NCI-H2081 treated with DMSO at 0.1 percent for 48 hours (cell line): Measurements from ENCODE around the gene KRT15.

Experiments used
- DNase-seq: peaks from one replicate; lab custom pipeline; 2025; lab: John Stamatoyannopoulos, UW

KRT15 gene

DNA sequence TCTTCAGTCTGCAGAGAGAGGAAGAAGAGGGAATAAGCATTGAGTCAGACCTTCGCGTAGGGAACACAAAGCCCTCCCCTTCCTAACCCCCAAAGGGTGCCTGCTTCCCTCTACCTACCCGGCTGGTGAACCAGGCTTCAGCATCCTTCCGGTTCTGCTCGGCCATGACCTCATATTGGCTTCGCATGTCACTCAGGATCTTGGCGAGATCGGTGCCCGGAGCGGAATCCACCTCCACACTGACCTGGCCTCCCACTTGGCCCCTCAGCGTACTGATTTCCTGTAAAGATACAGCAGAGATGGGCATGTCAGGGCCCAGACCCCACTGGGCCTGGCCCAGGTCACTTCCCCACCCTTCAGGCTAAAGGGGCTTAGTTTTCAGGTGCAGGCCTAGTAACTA, 5.6 kb upstream of the KRT15 start:
- DNase-seq: no peak

DNA sequence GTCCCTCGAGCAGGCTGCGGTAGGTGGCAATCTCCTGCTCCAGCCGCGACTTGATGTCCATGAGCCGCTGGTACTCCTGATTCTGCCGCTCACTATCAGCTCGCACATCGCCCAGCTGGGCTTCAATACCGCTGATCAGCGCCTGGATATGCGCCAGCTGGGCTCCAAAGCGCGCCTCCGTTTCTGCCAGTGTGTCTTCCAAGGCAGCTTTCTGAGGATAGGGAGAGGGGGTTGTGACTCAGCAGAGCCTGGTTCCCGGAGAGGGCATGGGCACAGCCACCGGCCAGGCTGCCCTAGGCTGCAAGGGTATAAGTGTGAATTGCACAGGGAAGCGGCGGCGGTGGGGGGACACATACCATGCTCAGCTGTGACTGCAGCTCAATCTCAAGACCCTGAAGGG, 5.1 kb upstream of the KRT15 start:
- no peak for DNase-seq

DNA sequence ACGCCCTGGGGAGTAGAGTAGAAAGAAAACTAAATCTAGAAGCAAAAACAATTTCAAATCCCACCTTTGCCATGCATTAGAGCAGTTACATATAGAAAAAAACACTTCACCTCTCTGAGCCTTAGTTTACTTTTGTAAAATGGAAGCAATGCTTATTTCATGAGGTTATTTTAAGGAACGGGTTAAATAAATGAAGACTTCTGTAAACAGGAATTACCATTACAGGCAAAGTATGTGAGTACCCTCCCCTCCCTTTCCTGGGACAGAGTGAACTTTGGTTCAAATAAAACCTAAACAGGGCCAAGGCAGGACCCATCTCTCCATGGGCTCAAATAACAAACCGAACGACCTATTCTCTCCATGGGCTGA, 4.5 kb upstream of the KRT15 start:
- DNase-seq: no peak

DNA sequence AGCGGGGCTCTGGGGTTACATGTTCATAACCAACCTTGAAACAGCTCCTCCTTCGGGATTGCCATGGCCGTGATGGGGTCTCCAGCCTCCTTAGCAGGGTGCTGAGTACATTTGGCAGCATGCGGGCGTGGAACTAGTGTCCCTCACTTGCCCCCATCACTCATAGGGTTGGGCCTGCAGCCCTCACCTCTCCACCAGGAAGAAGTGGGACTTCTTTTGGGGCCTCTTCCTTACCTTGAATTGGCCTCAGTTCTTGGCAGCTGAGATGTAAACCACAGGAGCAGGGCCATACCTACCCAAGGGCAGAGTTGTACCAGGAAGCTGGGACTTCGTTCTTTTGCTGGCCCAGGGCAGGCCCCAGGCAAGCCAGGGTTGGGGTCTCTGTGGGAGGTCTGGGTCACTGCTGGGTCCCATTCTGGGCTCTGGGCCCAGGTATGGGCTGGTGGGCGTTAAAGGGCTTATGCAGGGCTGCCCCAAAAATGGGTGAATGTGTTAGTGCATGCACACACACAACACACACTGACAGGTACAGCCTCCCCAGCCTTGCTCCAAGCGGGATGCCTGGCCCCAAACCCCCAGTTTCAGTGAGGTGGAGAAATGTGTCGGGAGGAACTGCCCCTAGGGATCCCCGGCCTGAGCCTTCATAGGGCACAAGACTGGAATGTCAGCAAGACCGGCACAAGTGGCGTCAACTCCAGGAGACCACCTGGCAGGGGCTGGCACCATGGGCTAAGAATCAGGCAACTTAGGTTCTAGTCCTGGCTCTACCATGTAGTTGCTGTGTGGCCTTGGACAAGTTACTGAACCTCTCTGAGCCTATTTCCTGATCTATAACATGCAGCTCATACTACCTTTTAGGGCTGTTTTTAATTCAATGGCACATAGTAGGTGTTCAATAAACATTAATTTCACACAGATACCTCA, 3.9 kb upstream of the KRT15 start:
- no peak for DNase-seq

DNA sequence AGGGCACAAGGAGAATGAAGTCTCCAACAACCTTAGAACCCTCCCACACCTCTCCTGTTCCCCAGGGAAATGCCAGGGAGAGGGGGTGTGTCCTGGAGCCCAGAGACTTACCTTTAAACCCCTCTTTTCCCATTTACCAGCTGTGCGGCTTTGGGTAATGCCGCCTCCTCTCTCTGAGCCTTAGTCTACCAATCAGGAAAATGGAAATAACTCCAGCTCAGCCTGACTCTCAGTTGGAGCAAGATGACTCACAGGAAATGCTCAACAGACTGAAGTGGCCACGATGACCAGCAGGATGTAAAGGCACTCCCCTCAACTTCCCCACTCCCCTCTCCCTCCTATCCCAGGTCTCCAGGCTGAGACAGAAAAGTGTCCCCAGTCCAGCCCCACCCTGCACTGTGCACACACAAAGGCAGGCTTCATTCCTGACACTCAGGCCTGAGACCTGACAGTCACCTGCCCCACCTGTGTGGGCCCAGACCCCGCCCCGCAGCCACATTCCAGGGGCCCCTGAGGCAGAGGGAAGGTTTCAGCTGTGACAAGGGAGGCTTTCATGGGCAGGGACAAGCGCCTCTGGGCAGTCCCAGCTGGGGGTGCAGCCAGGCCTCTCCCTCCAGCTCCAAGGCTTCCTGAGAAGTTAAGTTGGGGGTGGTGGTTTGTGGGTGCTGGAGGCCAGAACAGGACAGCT, 3.0 kb upstream of the KRT15 start:
- no peak for DNase-seq

DNA sequence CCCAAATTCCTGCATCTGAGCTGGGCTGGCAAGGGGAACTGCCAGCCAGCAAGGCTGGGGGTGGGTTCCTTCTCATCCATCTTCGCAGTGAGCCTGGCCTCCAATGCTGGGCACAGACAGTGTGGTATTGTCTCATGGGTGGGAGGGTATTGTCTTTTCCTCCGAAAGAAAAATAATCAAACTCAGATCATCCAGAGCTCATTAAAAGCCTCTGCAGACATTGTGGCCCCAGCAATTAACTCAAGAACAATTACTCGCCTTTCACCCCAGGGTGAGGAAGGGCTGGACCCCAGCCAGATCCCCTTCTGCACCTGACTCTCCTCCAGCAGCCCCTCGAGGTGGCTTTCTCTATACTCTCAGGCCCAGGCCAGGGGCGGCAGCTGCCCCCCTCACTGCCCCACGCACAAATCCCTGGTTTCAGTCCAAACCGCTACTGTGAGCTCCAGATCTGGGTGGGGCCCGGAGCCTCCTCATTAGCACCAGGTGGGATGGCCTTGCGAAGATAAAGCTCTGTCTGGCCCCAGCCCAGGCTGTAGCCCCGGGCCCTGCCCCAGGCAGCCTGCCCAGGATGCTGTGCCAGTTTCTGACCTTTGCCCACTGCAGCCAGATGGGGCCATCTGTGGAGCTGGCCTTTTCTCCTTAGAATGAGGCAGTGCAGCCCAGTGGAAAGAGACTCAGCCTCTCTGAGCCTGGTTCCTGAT, 2.3 kb upstream of the KRT15 start:
- no peak for DNase-seq

DNA sequence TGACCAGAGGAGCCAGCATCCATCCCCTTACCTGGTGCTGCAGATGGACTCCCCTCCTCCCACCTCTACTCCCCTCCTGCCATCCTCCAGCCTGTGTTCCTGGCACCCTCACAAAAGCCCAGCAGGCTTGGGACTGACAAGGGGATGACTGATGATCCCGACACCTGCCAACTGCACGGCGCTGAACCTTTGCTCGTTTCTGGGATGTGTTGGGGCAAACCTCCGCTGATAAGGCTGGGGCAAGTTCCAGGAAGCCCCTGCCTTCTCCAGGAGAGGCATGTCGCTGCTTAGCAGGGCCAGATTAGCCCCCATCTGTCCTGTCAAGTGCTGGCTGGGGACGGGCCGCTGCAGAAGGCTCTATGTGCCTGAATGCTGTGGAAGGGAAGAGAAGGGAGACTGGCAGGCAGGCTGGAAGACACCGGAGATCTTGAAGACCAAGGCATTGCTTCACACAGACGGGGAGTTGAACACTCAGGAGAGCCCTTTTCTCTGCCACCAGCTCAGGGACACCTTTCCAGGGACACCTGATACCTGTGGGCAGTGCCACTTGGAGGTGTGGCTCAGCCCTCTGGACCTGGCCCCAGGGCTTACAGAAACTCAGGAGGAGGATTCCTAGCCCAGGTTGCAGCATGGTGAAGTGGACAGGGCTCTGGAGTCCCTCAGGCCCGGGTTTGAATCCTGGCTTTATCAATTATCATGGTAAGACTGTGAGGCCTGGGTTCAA, 973 bp upstream of the KRT15 start:
- DNase-seq: peak; percentile 85

DNA sequence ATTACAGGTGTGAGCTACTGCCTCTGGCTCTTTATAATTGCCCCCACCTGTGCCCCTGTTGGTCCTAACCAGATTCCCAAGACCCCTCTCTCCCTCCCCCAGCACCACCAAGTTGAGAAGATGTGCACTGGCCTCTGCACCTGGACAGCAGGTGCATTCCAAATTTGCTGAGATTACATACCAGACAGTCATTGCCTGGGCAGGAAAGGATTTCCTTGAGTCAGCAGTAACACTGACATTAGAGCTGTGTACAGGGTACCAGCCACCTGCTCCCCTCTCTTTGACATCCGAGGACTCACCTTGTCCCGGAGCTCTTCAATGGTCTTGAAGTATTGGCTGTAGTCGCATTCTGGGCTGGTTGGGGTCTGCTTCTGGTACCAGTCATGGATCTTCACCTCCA, 659 bp downstream of the KRT15 start:
- no peak for DNase-seq

DNA sequence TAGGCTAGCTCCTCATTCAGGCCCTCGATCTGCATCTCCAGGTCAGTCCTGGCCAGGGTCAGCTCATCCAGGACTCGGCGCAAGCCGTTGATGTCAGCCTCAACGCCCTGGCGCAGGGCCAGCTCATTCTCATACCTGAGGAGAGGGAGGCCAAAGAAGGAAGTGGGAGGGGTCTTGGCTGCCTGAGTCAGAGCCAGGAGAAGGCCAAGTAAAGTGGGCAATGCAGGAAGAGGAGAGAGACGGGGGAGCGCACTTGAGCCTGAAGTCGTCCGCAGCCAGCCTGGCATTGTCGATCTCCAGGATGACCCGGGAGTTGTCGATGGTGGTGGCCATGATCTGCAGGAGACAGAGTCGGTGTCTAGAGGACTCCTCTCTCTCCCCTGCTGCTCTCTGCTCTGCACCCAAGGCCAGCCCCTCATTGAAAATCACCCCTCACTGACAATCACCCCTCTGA, 1.8 kb downstream of the KRT15 start:
- no peak for DNase-seq

DNA sequence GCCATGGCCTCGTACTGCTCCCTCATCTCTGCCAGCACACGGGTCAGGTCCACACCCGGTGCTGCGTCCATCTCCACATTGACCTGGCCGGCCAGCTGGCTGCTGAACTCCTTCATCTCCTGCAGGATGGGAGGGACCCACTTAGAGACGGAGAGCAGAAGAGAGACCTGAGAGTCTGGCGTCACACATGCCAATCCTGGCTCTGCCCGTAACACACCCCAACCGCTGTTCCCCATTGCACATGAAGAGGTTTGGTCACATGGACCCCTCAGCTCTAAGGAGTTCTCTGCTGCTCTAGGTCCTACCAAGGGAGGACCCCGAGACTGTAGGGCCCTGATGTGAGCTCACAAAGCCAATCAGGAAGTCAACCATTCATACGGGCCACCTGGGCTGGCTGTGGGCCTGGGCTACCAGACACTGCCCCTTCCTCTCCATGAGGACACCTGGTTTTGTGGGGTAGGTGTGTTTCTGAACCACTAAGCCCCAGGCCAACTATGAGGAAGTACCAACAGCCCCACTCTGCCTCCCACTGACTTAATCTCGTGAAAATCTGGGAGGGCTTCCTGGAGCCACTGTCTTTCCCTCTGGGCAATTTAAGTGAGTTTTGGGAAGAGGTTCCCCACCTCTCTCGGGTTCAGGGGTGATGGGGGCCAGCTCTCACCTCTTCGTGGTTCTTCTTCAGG, 2.4 kb downstream of the KRT15 start:
- no peak for DNase-seq

DNA sequence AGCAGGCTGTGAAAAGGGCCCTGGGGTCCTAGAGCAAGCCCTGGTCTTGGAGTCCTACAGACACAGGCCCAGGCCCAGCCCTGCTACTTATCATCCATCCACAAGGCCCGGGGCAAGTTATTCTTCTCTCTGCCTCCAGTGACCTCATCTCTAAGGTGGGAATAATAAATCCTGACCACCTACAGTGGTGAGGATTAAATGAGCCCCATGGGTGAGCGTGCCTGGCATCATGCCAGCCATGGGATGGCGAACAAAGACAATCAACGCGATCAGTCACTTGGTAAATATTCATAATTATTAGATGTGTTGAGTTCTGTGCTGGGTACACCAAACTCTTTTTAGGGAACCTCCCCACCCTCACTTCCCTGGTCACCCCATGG, 5.5 kb downstream of the KRT15 start:
- peak; percentile 81 for DNase-seq

DNA sequence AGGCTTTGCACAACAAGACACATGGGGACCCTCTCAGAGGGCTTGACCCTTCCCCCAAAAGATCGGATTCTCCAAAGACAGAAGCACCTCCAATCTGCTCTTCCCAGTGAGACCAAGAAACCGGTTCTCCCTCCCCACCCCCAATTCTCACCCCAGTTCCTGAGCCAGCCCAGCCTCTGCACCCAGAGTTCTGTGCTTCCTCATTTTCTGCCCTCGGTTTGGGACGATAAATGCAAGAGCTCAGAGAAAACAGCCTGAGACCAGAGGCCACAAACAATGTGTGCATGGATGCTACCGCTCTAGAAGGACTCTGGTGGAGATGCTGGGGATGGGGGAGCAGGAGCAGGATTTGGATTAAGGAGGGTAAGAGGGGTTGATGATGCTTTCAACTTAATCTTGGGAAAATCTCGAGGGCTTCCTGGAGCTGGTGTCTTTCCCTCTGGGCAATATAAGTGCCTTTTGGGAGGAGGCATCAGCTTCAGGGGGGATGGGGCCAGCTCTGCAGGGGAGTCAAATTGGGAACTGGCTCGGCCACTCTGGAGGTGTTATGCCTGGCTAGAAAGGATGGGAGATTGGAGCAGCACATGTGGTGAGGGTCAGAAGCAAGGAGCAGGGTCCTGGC, 6.0 kb downstream of the KRT15 start:
- no peak for DNase-seq

DNA sequence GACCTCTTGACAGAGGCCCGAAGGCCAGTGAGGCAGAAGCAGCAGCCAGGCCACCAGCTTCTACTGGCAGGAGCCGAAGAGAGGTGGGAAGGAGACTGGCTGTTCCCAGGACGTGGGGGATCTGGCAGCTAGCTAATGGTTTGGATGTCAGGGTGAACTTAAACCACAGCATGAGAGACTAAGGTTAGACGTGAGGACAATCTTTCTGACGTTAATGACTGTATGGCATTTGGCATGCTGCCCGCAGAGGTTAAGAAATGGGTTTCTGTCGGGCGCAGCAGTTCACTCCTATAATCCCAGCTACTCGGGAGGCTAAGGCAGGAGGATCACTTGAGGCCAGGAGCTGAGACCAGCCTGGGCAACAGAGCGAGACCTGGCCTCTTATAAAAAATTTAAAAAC, 7.0 kb downstream of the KRT15 start:
- DNase-seq: no peak

DNA sequence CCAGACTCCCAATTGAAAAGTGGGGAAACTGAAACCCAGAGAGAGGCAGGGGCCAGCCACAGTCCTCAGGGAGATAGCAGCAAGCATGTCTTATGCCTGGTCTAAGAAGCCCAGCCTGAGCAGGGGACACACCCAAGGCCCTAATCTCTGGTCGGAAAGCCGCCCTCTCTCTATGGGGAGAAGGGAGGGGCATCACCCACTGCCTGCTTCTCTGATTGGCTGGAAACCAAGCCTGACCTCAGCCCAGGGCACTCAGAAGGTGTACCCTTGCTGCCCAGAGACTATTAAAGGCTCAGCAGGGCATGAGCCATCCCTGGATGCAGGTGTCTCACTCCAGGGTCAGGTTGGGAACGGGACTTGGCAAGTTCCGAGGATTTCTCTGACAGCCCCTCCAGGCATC, 7.6 kb downstream of the KRT15 start:
- no peak for DNase-seq

DNA sequence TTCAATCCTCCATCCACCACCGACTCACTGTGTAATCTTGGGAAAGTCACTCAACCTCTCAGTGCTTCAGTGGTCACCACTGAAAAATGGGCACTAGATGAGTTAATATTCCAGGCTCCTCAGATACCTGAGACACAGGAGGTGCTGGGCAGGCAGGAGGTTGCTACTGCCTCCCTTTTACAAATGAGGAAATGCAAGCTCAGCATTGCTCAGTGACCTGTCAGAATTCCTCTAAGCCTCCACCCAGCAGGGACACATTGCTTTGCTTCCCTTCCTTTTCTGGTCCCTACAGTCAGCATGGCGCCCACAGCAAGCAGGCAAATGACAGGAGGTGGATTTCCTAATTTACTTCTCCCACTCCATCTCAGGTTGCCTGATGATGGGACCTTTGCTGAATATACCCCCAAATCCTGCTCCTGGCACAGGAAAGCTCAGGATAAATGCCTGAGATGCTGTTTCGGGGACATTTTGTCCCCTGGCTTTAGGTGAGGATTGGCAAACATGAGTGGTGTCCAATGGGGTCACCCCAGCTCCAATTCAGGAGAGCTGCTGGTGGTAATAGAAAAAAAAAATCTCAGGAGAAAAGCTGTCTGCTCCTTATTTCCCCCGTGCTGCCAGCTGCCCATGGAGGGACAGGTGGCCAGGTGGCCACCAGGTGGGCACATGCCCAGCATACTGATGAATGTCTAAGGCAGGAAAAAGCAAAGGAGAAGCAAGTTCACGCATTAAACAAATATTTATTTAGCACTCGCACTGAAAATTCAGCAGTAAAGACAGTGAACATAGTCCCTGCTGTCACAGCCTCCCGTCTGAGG, 8.2 kb downstream of the KRT15 start:
- DNase-seq: no peak

DNA sequence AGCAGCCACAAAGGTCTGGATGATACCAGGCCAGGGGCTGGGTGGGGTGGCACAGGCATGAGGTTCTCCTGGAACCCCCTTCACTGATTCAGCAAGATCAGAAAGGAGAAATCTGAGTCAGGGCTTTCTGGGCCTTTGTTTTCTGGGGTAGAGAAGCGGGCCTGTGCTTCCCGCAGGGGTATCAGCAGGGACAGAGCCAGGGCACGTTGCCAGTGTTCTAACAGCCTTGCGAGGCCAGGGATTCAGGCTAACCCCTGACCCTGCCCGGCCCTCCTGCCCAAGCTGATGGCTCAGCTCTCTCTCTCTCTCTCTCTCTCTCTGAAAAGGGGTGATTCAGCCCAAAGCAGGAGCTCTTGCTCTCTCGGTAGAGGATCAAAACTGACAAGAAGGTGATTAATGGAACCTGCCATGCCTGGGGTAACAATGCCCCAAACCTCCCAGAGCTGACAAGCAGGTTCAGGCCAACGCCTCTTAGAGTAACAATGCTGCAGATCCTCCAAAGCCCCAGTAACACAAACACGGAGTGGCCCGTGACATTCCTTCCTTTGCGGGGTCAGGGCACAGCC, 11.3 kb downstream of the KRT15 start:
- DNase-seq: no peak

DNA sequence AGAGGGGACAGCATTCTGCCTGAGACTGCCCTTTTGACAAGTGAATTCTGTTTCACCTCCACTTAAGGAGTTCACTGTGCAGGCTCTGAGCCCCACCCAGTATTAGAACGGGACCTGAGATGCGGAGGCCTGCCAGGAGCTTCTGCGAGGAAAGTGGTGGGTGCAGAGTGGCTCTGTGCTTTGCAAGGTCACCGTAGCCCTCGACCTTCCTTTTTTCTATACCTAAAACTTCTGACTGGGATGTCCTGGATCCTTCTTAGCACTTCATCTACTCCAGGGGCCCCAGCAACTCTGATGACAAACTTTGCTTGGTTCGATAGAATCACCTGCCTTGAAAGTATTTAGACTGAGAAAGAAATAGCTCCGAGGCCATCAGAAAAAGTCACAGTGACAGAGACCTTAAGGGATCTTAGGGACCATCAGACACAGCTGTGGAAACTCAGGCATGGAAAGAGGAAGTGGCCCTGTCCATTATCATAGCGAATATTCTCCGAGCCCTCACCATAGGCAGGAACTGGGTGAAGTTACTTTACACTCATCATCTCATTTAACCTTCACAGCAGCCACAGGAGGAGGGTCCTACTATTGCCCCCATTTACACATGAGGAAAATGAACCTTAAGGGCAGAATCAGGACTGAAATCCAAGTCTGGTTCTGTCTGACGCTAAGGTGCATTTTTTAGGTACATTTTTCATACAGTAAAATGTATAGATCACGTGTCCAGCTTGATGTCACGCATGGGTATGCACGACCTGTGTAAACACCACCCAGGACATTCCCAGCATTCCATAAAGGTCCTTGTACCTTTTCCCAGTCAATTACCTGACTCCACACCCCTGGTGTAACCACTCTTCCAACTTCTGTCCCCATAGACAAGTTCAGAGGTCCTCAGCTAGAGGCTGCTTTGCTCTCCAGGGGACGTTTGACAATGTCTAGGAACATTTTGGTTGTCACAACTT, 12.6 kb downstream of the KRT15 start:
- no peak for DNase-seq

DNA sequence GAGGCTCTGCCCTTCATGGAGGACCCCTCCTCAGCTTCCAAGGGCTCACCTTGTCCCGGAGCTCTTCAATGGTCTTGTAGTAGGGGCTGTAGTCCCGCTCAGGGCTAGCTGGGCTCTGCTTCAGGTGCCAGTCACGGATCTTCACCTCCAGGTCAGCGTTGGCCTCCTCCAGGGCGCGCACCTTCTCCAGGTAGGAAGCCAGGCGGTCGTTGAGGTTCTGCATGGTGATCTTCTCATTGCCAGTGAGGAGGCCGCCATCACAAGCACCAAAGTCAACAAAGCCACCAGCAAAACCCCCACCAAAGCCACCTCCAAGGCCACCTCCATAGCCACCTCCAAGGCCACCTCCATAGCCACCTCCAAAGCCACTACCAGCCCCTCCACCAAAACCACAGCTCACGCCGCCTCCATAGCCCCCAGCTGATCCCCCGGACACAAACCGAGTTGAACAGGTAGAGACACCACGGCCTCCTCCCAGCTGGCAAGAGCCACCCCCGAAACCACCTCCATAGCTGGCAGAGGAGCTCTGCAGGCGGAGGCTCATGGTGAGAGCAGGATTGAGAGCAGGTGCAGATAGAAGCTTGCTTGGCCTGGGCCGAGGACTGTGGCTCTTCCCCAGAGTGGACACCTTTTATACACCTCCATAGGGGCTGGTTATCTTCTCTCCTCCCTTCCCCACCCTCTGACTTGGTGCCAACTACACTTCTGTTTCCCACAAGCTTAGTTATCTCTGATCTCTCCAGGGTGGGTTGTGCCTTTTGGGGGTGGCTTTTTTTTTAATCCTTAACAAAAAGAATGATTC, 13.5 kb downstream of the KRT15 start, which contains the start of gene KRT13:
KRT13 (minus strand) TSS at position 606 of the 802 bp plus-strand sequence; CDS start at position 544, 62 bp downstream.
- DNase-seq: no peak
